RWPE1 (cell line): ENCODE data around the gene DYNLRB1.

Source experiments
- CTCF ChIA-PET: fragments of 350-600 bp; sonication (Branson Sonifier 250); formaldehyde crosslinking; extraction: SDS; loops from one replicate; lab custom pipeline; 2021; lab: Yijun Ruan, JAX
- POLR2A ChIA-PET: fragments of 400-600 bp; formaldehyde crosslinking; extraction: SDS; loops from one replicate; lab custom pipeline; 2020; ENCODE audit warnings: antibody characterized with exemption; ENCODE audit not compliant: low non-redundant PET; lab: Yijun Ruan, JAX
- DNase-seq: peaks from one replicate; pipeline ENCODE4 v3.0.0; 2012; ENCODE audit warnings: low spot score
- H3K27ac ChIP-seq: fragments of 450-650 bp; 2 replicates; pipeline ENCODE4 v1.5.1; 2017
- CTCF ChIP-seq: fragments of 450-650 bp; conservative IDR thresholded peaks from 2 replicates; pipeline ENCODE4 v1.5.1; 2017; ENCODE audit warnings: low read depth, mild to moderate bottlenecking

DYNLRB1 gene

DNA sequence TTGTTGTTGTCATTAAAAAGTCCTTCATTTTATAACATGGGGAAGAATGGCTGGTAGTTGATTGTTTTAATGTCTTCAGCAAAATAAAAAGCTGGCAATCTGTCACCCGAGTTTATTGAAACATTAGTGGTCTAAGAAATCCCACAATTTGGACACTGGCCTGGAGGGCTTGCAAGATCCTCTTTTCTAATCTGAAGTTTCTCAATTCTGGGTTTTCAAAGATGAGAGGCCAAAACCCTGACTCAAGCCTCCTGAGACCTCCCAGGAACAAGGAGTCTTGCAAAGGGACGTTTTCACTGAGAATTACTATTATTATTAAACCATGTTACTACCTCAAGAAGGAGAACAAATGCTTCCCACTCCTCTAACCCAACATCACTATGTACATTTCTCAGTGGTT, 61.8 kb downstream of the DYNLRB1 start:
- H3K27ac ChIP-seq, result no peak overlapping the region
- POLR2A ChIA-PET, result no interaction called here
- no peak for TF ChIP-seq CTCF
- no peak for DNase-seq
- CTCF ChIA-PET, result interaction anchor here (0.7 to 2.6 kb wide), 9 partner anchors 93 to 410 kb away, joined by 3 to 28 read pairs (median 4); no protein-coding TSS in a partner anchor

DNA sequence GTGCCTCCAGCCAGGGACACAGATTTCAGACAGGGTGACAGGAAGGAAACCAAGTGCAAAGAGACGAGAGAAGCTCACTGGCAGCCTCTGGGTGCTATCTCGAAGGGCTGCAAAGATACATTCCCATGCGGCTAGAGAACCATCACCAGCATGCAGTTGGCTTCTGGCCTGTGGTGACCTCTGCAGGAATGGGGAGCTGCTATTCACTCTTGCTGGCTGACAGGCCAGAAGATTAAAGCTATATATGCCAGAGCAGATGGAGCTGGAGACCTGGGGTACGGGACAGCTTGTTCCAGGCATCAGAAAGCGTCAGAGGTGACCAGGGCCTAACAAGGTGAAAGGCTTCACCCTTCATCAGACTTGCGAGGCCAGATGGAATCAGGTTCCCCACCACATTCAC, 62.3 kb downstream of the DYNLRB1 start:
- CTCF ChIA-PET, result interaction anchor here (0.6 to 2.6 kb wide), 15 partner anchors 17 to 268 kb away, joined by 3 to 28 read pairs (median 4); no protein-coding TSS in a partner anchor
- DNase-seq, result no peak
- POLR2A ChIA-PET, result no interaction called here
- H3K27ac ChIP-seq, result peak overlapping the region; percentile 66
- no peak for TF ChIP-seq CTCF

DNA sequence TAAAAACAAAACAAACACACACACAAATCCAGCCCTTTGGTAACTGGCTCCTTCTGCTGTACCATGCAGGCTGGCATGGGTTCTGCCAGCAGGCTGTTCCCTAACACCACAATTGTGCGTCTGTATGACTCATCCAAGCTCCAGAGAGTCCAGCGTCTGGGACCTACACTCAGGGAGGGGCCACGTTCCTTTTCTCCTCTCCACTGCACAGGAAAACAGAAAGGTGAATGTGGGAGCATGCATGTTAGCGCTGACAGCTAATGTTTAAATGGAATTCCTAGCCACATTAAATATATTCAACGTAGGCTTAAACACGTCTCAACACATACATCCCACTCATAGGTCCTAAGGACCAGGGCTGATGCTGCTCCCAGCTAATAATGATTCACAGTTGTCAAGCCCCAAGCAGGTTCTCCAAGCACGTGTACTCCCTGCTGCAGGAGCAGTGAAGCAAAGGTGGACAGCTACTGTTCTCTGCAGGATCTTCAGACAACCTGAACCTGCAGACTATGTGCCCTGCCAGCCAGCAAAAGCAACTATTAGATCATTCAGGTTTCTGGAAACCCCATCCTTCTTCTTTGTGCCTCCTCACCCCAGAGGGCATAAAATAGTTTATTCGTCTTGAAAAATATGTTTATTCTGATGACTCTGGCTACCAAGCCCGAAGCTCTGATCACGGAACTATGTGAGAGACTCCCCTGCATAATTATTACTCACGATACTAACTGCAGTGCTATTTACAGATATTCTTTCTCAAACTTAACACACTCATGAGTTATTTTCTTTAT, 63.2 kb downstream of the DYNLRB1 start:
- TF ChIP-seq CTCF, result peak; percentile 95
- ChIA-PET POLR2A (interaction anchor here (0.6 kb wide), 1 partner anchor 22 kb away, joined by 3 read pairs; no protein-coding TSS in a partner anchor), CTCF (interaction anchor here (0.6 to 2.6 kb wide), 23 partner anchors 18 to 984 kb away, joined by 3 to 28 read pairs (median 4); no protein-coding TSS in a partner anchor)
- H3K27ac ChIP-seq, result peak overlapping the region; percentile 66
- DNase-seq, result peak; percentile 94

- ChIA-PET CTCF (interaction anchor here (0.6 to 2.6 kb wide), 8 partner anchors 49 to 295 kb away, joined by 3 to 28 read pairs (median 3); no protein-coding TSS in a partner anchor), POLR2A (no interaction called here)
- peak overlapping the region; percentile 32 for H3K27ac ChIP-seq
- no peak for TF ChIP-seq CTCF
- DNase-seq, result no peak
Measured at GRCh38 chr20:34579979-34580940, 64.0 kb downstream of the DYNLRB1 start.

DNA sequence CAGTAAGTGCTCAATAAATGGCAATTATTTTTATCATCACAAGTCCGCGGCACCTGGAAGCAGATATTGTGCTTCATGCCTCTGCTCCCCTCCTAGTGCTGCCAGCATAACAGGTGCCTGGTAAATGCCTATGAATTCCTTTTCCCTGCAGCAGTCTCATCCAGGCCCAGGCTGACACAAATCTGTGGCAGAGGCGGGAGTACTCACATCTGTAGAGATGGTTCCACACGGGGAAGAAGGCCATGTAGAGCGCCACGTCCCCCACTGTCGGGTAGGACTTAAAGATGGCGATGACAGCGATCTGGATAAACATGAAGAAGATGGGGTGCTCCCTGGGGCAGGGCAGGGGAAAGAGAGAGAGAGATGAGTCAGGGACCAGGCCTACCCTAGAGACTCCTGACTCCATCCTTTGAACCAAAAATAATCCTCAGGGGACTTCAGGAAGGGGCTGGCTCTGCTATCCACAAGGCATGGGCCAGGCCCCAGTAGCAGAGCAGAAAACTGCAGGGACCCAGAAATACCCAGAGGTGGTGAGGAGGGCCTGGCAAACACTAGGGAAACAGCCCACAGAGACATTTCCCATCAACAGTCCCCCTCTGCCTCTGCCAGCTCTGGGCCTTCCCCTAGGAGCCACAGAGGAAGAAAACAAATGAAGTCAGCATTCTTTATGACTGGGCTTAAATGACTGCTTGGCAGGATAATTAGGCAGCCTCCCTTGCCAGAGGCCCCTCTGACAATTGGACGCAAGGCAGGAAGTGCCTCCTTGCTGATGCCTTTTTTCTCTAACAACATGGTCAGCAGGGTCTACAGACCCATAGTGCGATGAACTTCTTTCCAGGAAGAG, 65.3 kb downstream of the DYNLRB1 start:
- H3K27ac ChIP-seq, result peak overlapping the region; percentile 4; the same call in 1 of the 2 replicates
- no peak for TF ChIP-seq CTCF
- DNase-seq, result no peak
- ChIA-PET POLR2A (no interaction called here), CTCF (interaction anchor here (0.6 kb wide), 2 partner anchors 39 to 178 kb away, joined by 4 to 7 read pairs; no protein-coding TSS in a partner anchor)
